ENCODE results near the gene NKX6-1. TPM values are rescaled to one million over a fixed set of nuclear protein-coding genes. Genes with fewer than 3 reads are reported as not detected.
A peak's percentile ranks its signal among the peaks of the same experiment; 100 is the strongest.

NKX6-1 gene
- total RNA-seq, 1 donor from 2014 or later = not detected

GRCh38 chr4:84501721-84502267, 2.7 kb upstream of the NKX6-1 start:
- no peak for TF ChIP-seq CTCF (IDR thresholded peaks at IDR 0.05; ENCODE audit: insufficient read depth, low read length, poor library complexity, severe bottlenecking)
- no peak overlapping the region for H3K4me3 ChIP-seq (ENCODE audit: low read depth, low read length)
- peaks cover 69% of the 10 kb centered on the region for H3K27me3 ChIP-seq (ENCODE audit: control insufficient read depth, insufficient read depth, low read length)
- H3K36me3 ChIP-seq (ENCODE audit: control insufficient read depth, insufficient read depth, low read length) = no peaks in the 10 kb centered on the region
- DNase-seq (ENCODE audit: low read depth) = no peak

GRCh38 chr4:84501202-84501503, 2.1 kb upstream of the NKX6-1 start:
- H3K27me3 ChIP-seq (ENCODE audit: control insufficient read depth, insufficient read depth, low read length) = peaks cover 75% of the 10 kb centered on the region
- no peak for DNase-seq (ENCODE audit: low read depth)
- TF ChIP-seq CTCF (IDR thresholded peaks at IDR 0.05; ENCODE audit: insufficient read depth, low read length, poor library complexity, severe bottlenecking) = no peak
- H3K36me3 ChIP-seq (ENCODE audit: control insufficient read depth, insufficient read depth, low read length) = no peaks in the 10 kb centered on the region
- H3K4me3 ChIP-seq (ENCODE audit: low read depth, low read length) = no peak overlapping the region

- no peaks in the 10 kb centered on the region for H3K36me3 ChIP-seq (ENCODE audit: control insufficient read depth, insufficient read depth, low read length)
- DNase-seq (ENCODE audit: low read depth) = no peak
- no peak overlapping the region for H3K4me3 ChIP-seq (ENCODE audit: low read depth, low read length)
- TF ChIP-seq CTCF (IDR thresholded peaks at IDR 0.05; ENCODE audit: insufficient read depth, low read length, poor library complexity, severe bottlenecking) = no peak
- H3K27me3 ChIP-seq (ENCODE audit: control insufficient read depth, insufficient read depth, low read length) = peaks cover 81% of the 10 kb centered on the region
Observed at GRCh38 chr4:84500386-84501201, 1.5 kb upstream of the NKX6-1 start.

- H3K27me3 ChIP-seq (ENCODE audit: control insufficient read depth, insufficient read depth, low read length) = peaks cover 90% of the 10 kb centered on the region
- H3K4me3 ChIP-seq (ENCODE audit: low read depth, low read length) = no peak overlapping the region
- TF ChIP-seq CTCF (IDR thresholded peaks at IDR 0.05; ENCODE audit: insufficient read depth, low read length, poor library complexity, severe bottlenecking) = no peak
- no peaks in the 10 kb centered on the region for H3K36me3 ChIP-seq (ENCODE audit: control insufficient read depth, insufficient read depth, low read length)
- no peak for DNase-seq (ENCODE audit: low read depth)
Observed at GRCh38 chr4:84499624-84499982, 511 bp upstream of the NKX6-1 start.

- Histone ChIP-seq H3K27me3 (ENCODE audit: control insufficient read depth, insufficient read depth, low read length) (peaks cover 95% of the 10 kb centered on the region), H3K4me3 (ENCODE audit: low read depth, low read length) (peak overlapping the region; percentile 31), H3K36me3 (ENCODE audit: control insufficient read depth, insufficient read depth, low read length) (no peaks in the 10 kb centered on the region)
- no peak for DNase-seq (ENCODE audit: low read depth)
- TF ChIP-seq CTCF (IDR thresholded peaks at IDR 0.05; ENCODE audit: insufficient read depth, low read length, poor library complexity, severe bottlenecking) = no peak
Observed at GRCh38 chr4:84498203-84498934, 723 bp downstream of the NKX6-1 start.

Measured in kidney epithelial cell (primary cell).